Measurements from ENCODE around the gene MYO1B. TPM values are rescaled to one million over a fixed set of nuclear protein-coding genes. Genes with fewer than 3 reads are reported as not detected.
A peak's percentile ranks its signal among the peaks of the same experiment; 100 is the strongest.

The MYO1B gene
- total RNA-seq, 1 donor from 2014 or later = 43.7 TPM

- no peak for DNase-seq (ENCODE audit: extremely low spot score in 2 of 2)
- Histone ChIP-seq H3K27ac (no peak overlapping the region), H3K36me3 (peaks cover 0 to 9% of the 10 kb centered on the region in 2 donors), H3K4me1 (peaks cover 14% of the 10 kb centered on the region), H3K9me3 (no peaks in the 10 kb centered on the region), H3K4me3 (no peak overlapping the region), H3K27me3 (no peaks in the 10 kb centered on the region)
- no peak for TF ChIP-seq POLR2A (IDR thresholded peaks at IDR 0.05)
- no peak for TF ChIP-seq CTCF (IDR thresholded peaks at IDR 0.05)
- no peak for TF ChIP-seq POLR2AphosphoS5 (IDR thresholded peaks at IDR 0.05; ENCODE audit: insufficient read depth in 1 of 2, low read depth in 1 of 2)
- intact Hi-C loops (cut with DNase I) = loop anchor here (5.0 kb wide), 1 partner anchor 1937 kb away; no protein-coding TSS in a partner anchor
Observed at GRCh38 chr2:191329841-191330240, 84.6 kb downstream of the MYO1B start.

GRCh38 chr2:191333911-191334357, 88.7 kb downstream of the MYO1B start:
- peak overlapping the region; percentile 18 for H3K27ac ChIP-seq
- no peak for TF ChIP-seq POLR2A (IDR thresholded peaks at IDR 0.05)
- intact Hi-C loops (cut with DNase I) = loop anchor here (5.0 kb wide), 1 partner anchor 1933 kb away; no protein-coding TSS in a partner anchor

GRCh38 chr2:191335875-191336464, 90.8 kb downstream of the MYO1B start:
- Histone ChIP-seq H3K4me1 (peaks cover 19% of the 10 kb centered on the region), H3K27ac (no peak overlapping the region), H3K27me3 (no peaks in the 10 kb centered on the region), H3K36me3 (no peaks in the 10 kb centered on the region), H3K4me3 (no peak overlapping the region), H3K9me3 (no peaks in the 10 kb centered on the region)
- intact Hi-C loops (cut with DNase I) = no loop called here
- no peak for DNase-seq (ENCODE audit: extremely low spot score in 2 of 2)
- TF ChIP-seq POLR2AphosphoS5 (IDR thresholded peaks at IDR 0.05; ENCODE audit: insufficient read depth in 1 of 2, low read depth in 1 of 2) (no peak), CTCF (IDR thresholded peaks at IDR 0.05) (no peak), POLR2A (IDR thresholded peaks at IDR 0.05) (no peak)

More at GRCh38 chr2:191333911-191334357, 88.7 kb downstream of the MYO1B start:
- H3K27me3 ChIP-seq = no peaks in the 10 kb centered on the region
- no peak overlapping the region for H3K4me3 ChIP-seq
- no peak for DNase-seq (ENCODE audit: extremely low spot score in 2 of 2)
- H3K4me1 ChIP-seq = peaks cover 19% of the 10 kb centered on the region
- H3K9me3 ChIP-seq = no peaks in the 10 kb centered on the region
- peaks cover 0 to 9% of the 10 kb centered on the region in 2 donors for H3K36me3 ChIP-seq

- Histone ChIP-seq H3K4me1 (no peaks in the 10 kb centered on the region), H3K27ac (no peak overlapping the region), H3K9me3 (no peaks in the 10 kb centered on the region), H3K27me3 (no peaks in the 10 kb centered on the region), H3K36me3 (peaks cover 0 to 6% of the 10 kb centered on the region in 2 donors), H3K4me3 (no peak overlapping the region)
- TF ChIP-seq CTCF (IDR thresholded peaks at IDR 0.05) (no peak), POLR2A (IDR thresholded peaks at IDR 0.05) (no peak), POLR2AphosphoS5 (IDR thresholded peaks at IDR 0.05; ENCODE audit: insufficient read depth in 1 of 2, low read depth in 1 of 2) (no peak)
- no peak for DNase-seq (ENCODE audit: extremely low spot score in 2 of 2)
- intact Hi-C loops (cut with DNase I) = no loop called here
Observed at GRCh38 chr2:191341436-191341835, 96.2 kb downstream of the MYO1B start.

- H3K27me3 ChIP-seq = no peaks in the 10 kb centered on the region
- H3K4me3 ChIP-seq = no peak overlapping the region
- intact Hi-C loops (cut with DNase I) = no loop called here
- H3K4me1 ChIP-seq = no peaks in the 10 kb centered on the region
- H3K36me3 ChIP-seq = peaks cover 0 to 6% of the 10 kb centered on the region in 2 donors
- H3K9me3 ChIP-seq = no peaks in the 10 kb centered on the region
- no peak overlapping the region for H3K27ac ChIP-seq
- DNase-seq (ENCODE audit: extremely low spot score in 2 of 2) = no peak
- TF ChIP-seq CTCF (IDR thresholded peaks at IDR 0.05) (no peak), POLR2AphosphoS5 (IDR thresholded peaks at IDR 0.05; ENCODE audit: insufficient read depth in 1 of 2, low read depth in 1 of 2) (no peak), POLR2A (IDR thresholded peaks at IDR 0.05) (no peak)
Observed at GRCh38 chr2:191343796-191344338, 98.7 kb downstream of the MYO1B start.

Measured in vagina (tissue), 2 donors.